ENCODE measurements around the gene FOSL2.

- TF ChIP-seq CTCF (IDR thresholded peaks at IDR 0.05) (no peak), EZH2phosphoT487 (IDR thresholded peaks at IDR 0.05) (no peak), EZH2 (IDR thresholded peaks at IDR 0.05) (no peak)
These were observed 49.3 kb upstream of the FOSL2 start for GRCh38 chr2:28343184-28343942.
